H9 (cell line): ENCODE data around the gene ANKMY1. TPM values are rescaled to one million over a fixed set of nuclear protein-coding genes. Genes with fewer than 3 reads are reported as not detected.

ENCODE experiments used
- DNase-seq: peaks from one replicate; pipeline ENCODE4 v3.0.0-alpha.2; 2017
- H2AFZ ChIP-seq: one replicate; pipeline ENCODE4 v1.6.1; 2013; ENCODE audit warnings: mild to moderate bottlenecking, low read length, control low read depth, moderate library complexity
- H2AK5ac ChIP-seq: 2 replicates; pipeline ENCODE4 v1.6.1; 2013; ENCODE audit warnings: low read length, control low read depth, mixed read lengths; ENCODE audit not compliant: insufficient read length
- H2BK120ac ChIP-seq: one replicate; pipeline ENCODE4 v1.6.1; 2013; ENCODE audit warnings: low read depth, mild to moderate bottlenecking, low read length, control low read depth, inconsistent platforms; ENCODE audit not compliant: poor library complexity, severe bottlenecking
- H2BK12ac ChIP-seq: 2 replicates; pipeline ENCODE4 v1.6.1; 2013; ENCODE audit warnings: low read length, control low read depth, mixed read lengths, low read depth; ENCODE audit not compliant: insufficient read length
- H2BK15ac ChIP-seq: 2 replicates; pipeline ENCODE4 v1.6.1; 2013; ENCODE audit warnings: low read depth, low read length, control low read depth
- H2BK20ac ChIP-seq: one replicate; pipeline ENCODE4 v1.6.1; 2013; ENCODE audit warnings: low read depth, mild to moderate bottlenecking, low read length, control low read depth, inconsistent platforms; ENCODE audit not compliant: poor library complexity, severe bottlenecking
- H2BK5ac ChIP-seq: 2 replicates; pipeline ENCODE4 v1.6.1; 2013; ENCODE audit warnings: low read length, control low read depth, mixed read lengths; ENCODE audit not compliant: insufficient read length
- H3K14ac ChIP-seq: 2 replicates; pipeline ENCODE4 v1.6.1; 2013; ENCODE audit warnings: low read length, control low read depth; ENCODE audit not compliant: insufficient read depth
- H3K18ac ChIP-seq: 2 replicates; pipeline ENCODE4 v1.6.1; 2013; ENCODE audit warnings: low read depth, mild to moderate bottlenecking, mixed read lengths, low read length, control low read depth; ENCODE audit not compliant: insufficient read length
- H3K23ac ChIP-seq: 2 replicates; pipeline ENCODE4 v1.6.1; 2013; ENCODE audit warnings: low read length, control low read depth, mixed read lengths, low read depth; ENCODE audit not compliant: insufficient read length
- H3K23me2 ChIP-seq: 2 replicates; pipeline ENCODE4 v1.6.1; 2013; ENCODE audit warnings: low read depth, mild to moderate bottlenecking, mixed read lengths, low read length, control low read depth; ENCODE audit not compliant: insufficient read length, poor library complexity, severe bottlenecking
- H3K27ac ChIP-seq: 2 replicates; pipeline ENCODE4 v1.5.1; 2013; ENCODE audit warnings: low read length, control low read depth, mixed read lengths, low read depth; ENCODE audit not compliant: insufficient read length
- H3K27me3 ChIP-seq: 2 replicates; pipeline ENCODE4 v1.6.1; 2013; ENCODE audit warnings: low read length, control low read depth, inconsistent platforms; ENCODE audit not compliant: insufficient read depth
- H3K4ac ChIP-seq: 2 replicates; pipeline ENCODE4 v1.6.1; 2013; ENCODE audit warnings: low read depth, mild to moderate bottlenecking, control low read depth, inconsistent platforms, low read length, moderate library complexity
- H3K4me1 ChIP-seq: 2 replicates; pipeline ENCODE4 v1.6.1; 2013; ENCODE audit warnings: low read length, control low read depth, inconsistent platforms; ENCODE audit not compliant: insufficient read depth
- H3K4me2 ChIP-seq: 2 replicates; pipeline ENCODE4 v1.6.1; 2013; ENCODE audit warnings: low read length, control low read depth, mixed read lengths; ENCODE audit not compliant: insufficient read length, insufficient read depth
- H3K56ac ChIP-seq: 2 replicates; pipeline ENCODE4 v1.6.1; 2013; ENCODE audit warnings: low read depth, mild to moderate bottlenecking, mixed read lengths, low read length, control low read depth; ENCODE audit not compliant: insufficient read length
- H3K79me1 ChIP-seq: 2 replicates; pipeline ENCODE4 v1.6.1; 2013; ENCODE audit warnings: low read depth, mild to moderate bottlenecking, moderate library complexity, low read length, control low read depth, inconsistent platforms; ENCODE audit not compliant: insufficient read depth, poor library complexity, severe bottlenecking
- H3K79me2 ChIP-seq: 2 replicates; pipeline ENCODE4 v1.6.1; 2013; ENCODE audit warnings: low read length, control low read depth, inconsistent platforms; ENCODE audit not compliant: insufficient read depth
- H3K9ac ChIP-seq: 2 replicates; pipeline ENCODE4 v1.6.1; 2013; ENCODE audit warnings: low read length, control low read depth, mixed read lengths; ENCODE audit not compliant: insufficient read length; ENCODE audit errors: extremely low read depth
- H3K9me3 ChIP-seq: one replicate; pipeline ENCODE4 v1.6.1; 2013; ENCODE audit warnings: low read depth, low read length, inconsistent platforms; ENCODE audit not compliant: control insufficient read depth
- H3T11ph ChIP-seq: one replicate; pipeline ENCODE4 v1.6.1; 2013; ENCODE audit warnings: mild to moderate bottlenecking, low read length, control low read depth, inconsistent platforms
- H4K20me1 ChIP-seq: one replicate; pipeline ENCODE4 v1.6.1; 2013; ENCODE audit not compliant: control insufficient read depth, insufficient read length, insufficient read depth
- H4K5ac ChIP-seq: 2 replicates; pipeline ENCODE4 v1.6.1; 2013; ENCODE audit warnings: low read depth, mild to moderate bottlenecking, mixed read lengths, low read length, control low read depth; ENCODE audit not compliant: insufficient read length
- H4K8ac ChIP-seq: replicated peaks from 2 replicates; pipeline ENCODE4 v1.6.1; 2013; ENCODE audit warnings: low read length, control low read depth, mixed read lengths, low read depth; ENCODE audit not compliant: insufficient read length
- H4K91ac ChIP-seq: 2 replicates; pipeline ENCODE4 v1.6.1; 2013; ENCODE audit warnings: low read depth, mild to moderate bottlenecking, moderate library complexity, mixed read lengths, low read length, control low read depth; ENCODE audit not compliant: insufficient read length
- H3K27ac Mint-ChIP-seq, 3 experiments: 2 replicates in 2 of 3; 3 replicates in 1 of 3; pipeline ENCODE4 v1.8.0; 2020 to 2021; ENCODE audit warnings: mixed read lengths in 3 of 3, mild to moderate bottlenecking in 1 of 3, moderate library complexity in 1 of 3
- H3K27me3 Mint-ChIP-seq: 2 replicates; pipeline ENCODE4 v1.8.0; 2021; ENCODE audit warnings: low read depth, mild to moderate bottlenecking, moderate library complexity, mixed read lengths
- H3K36me3 Mint-ChIP-seq, 3 experiments: 2 replicates in 2 of 3; 3 replicates in 1 of 3; pipeline ENCODE4 v1.8.0; 2020 to 2021; ENCODE audit warnings: low read depth in 3 of 3, mixed read lengths in 3 of 3; ENCODE audit not compliant: insufficient read depth in 1 of 3
- H3K4me1 Mint-ChIP-seq, 2 experiments: 2 replicates each; pipeline ENCODE4 v1.8.0; 2020; ENCODE audit warnings: mixed read lengths in 2 of 2
- H3K4me3 Mint-ChIP-seq, 2 experiments: 2 replicates in 1 of 2; 3 replicates in 1 of 2; pipeline ENCODE4 v1.8.0; 2020 to 2021; ENCODE audit warnings: mild to moderate bottlenecking in 2 of 2, mixed read lengths in 2 of 2, moderate library complexity in 1 of 2
- H3K9me3 Mint-ChIP-seq, 2 experiments: 2 replicates in 1 of 2; 3 replicates in 1 of 2; pipeline ENCODE4 v1.8.0; 2020; ENCODE audit warnings: mild to moderate bottlenecking in 2 of 2, mixed read lengths in 2 of 2, moderate library complexity in 1 of 2
- CTCF ChIP-seq: fragments of 200-600 bp; sonication (generic); conservative IDR thresholded peaks from 3 replicates; pipeline ENCODE4 v1.8.0; 2021; ENCODE audit warnings: antibody characterized with exemption, mild to moderate bottlenecking
- WGBS: extraction: QIAGEN DNeasy Blood & Tissue Kit; methylation state at CpG from one replicate; pipeline ENCODE4 v1.1.7; 2013; ENCODE audit warnings: missing lambda C conversion rate, low lambda C conversion rate, mixed read lengths; ENCODE audit not compliant: insufficient read length; ENCODE audit errors: extremely low coverage; 5-methylcytosine and 5-hydroxymethylcytosine counted together
- total RNA-seq: library from RNA; stranded (reverse); gene quantifications from 2 replicates; pipeline ENCODE4 v1.2.1, GENCODE V29; 2021

ANKMY1 gene
- total RNA-seq, 1 experiment from 2014 or later = 13.7 TPM

GRCh38 chr2:240444464-240444863 lies 113.3 kb downstream of the ANKMY1 start:
- Histone ChIP-seq H3K4me1 (no peaks in the 10 kb centered on the region), H2BK20ac (no peak overlapping the region), H3K79me1 (no peaks in the 10 kb centered on the region), H4K20me1 (no peaks in the 10 kb centered on the region), H3K56ac (no peak overlapping the region), H2BK15ac (no peak overlapping the region), H2AK5ac (no peak overlapping the region), H3K14ac (no peak overlapping the region; the same call in 1 of the 2 replicates), H2BK5ac (no peak overlapping the region), H3K4ac (no peak overlapping the region), H2BK12ac (no peak overlapping the region), H2AFZ (no peak overlapping the region), H3T11ph (no peak overlapping the region), H3K27me3 (no peaks in the 10 kb centered on the region), H4K91ac (no peak overlapping the region), H3K9ac (no peak overlapping the region), H3K9me3 (no peaks in the 10 kb centered on the region), H2BK120ac (no peak overlapping the region), H3K23ac (no peak overlapping the region), H3K79me2 (no peaks in the 10 kb centered on the region), H3K23me2 (no peaks in the 10 kb centered on the region), H4K8ac (no peak overlapping the region), H3K4me2 (no peak overlapping the region), H3K27ac (no peak overlapping the region), H4K5ac (no peak overlapping the region), H3K18ac (no peak overlapping the region)
- no peak overlapping the region for H3K27ac Mint-ChIP-seq
- H3K27me3 Mint-ChIP-seq = peaks cover 3% of the 10 kb centered on the region; the same call in 1 of the 2 replicates
- no peak overlapping the region; a peak in 1 of 5 replicates for H3K4me3 Mint-ChIP-seq
- H3K4me1 Mint-ChIP-seq = peaks cover 0 to under 1% of the 10 kb centered on the region in 2 experiments; a peak in 3 of 4 replicates
- H3K36me3 Mint-ChIP-seq = peaks cover 0 to 3% (median 3%) of the 10 kb centered on the region in 3 experiments; a peak in 2 of 7 replicates
- no peak for TF ChIP-seq CTCF
- WGBS = no CpG with 5 or more reads among the region's 16 CpGs
- DNase-seq = no peak
- H3K9me3 Mint-ChIP-seq = no peaks in the 10 kb centered on the region
